ENCODE data around the gene CNTNAP2.
"Not testable (repeated sequence)": the region's sequence is repeated elsewhere in the genome, so short reads cannot be mapped to it uniquely, and the experiment has no call there.

Gene CNTNAP2

DNA sequence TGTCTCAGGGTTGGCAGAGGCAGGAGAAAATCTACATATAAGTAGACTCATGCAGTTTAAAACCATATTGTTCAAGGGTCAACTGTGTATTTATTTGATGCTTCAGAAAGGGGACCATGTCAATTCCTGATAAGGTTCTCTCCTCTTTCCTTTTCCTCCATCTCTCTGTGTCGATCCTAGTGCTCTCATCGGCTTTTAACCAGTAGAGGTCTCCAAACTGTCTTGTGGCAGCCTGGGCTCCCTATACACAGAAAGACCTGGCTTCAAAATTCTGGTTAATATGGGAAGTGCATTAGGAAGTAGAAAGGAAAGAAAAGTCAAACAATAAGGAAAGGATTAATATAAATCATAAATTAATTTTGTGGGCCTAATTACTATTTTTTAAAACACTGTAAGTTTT is 2169.5 kb downstream of the CNTNAP2 start:
- TF ChIP-seq ZFX (IDR thresholded peaks at IDR 0.05): no peak
- TF ChIP-seq, protein P1, sequence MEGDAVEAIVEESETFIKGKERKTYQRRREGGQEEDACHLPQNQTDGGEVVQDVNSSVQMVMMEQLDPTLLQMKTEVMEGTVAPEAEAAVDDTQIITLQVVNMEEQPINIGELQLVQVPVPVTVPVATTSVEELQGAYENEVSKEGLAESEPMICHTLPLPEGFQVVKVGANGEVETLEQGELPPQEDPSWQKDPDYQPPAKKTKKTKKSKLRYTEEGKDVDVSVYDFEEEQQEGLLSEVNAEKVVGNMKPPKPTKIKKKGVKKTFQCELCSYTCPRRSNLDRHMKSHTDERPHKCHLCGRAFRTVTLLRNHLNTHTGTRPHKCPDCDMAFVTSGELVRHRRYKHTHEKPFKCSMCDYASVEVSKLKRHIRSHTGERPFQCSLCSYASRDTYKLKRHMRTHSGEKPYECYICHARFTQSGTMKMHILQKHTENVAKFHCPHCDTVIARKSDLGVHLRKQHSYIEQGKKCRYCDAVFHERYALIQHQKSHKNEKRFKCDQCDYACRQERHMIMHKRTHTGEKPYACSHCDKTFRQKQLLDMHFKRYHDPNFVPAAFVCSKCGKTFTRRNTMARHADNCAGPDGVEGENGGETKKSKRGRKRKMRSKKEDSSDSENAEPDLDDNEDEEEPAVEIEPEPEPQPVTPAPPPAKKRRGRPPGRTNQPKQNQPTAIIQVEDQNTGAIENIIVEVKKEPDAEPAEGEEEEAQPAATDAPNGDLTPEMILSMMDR (conservative IDR thresholded peaks at IDR 0.05): peak; percentile 87
- H3K27ac ChIP-seq: no peak overlapping the region

DNA sequence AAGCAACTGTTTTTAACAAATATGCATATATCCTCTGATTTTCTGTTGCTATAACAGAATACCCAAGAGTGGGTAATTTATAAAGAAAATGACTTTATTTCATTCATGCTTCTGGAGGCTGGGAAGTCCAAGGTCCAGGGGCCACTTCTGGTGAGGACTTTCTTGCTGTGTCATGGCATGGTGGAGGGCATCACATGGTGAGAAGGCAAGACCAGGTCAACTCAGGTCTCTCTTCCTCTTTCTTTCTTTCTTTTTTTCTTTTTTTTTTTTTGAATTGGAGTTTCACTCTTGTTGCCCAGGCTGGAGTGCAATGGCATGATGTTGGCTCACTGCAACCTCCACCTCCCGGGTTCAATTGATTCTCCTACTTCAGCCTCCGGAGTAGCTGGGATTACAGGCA is 2170.9 kb downstream of the CNTNAP2 start:
- no peak for TF ChIP-seq ZFX (IDR thresholded peaks at IDR 0.05)
- no peak overlapping the region for H3K27ac ChIP-seq

DNA sequence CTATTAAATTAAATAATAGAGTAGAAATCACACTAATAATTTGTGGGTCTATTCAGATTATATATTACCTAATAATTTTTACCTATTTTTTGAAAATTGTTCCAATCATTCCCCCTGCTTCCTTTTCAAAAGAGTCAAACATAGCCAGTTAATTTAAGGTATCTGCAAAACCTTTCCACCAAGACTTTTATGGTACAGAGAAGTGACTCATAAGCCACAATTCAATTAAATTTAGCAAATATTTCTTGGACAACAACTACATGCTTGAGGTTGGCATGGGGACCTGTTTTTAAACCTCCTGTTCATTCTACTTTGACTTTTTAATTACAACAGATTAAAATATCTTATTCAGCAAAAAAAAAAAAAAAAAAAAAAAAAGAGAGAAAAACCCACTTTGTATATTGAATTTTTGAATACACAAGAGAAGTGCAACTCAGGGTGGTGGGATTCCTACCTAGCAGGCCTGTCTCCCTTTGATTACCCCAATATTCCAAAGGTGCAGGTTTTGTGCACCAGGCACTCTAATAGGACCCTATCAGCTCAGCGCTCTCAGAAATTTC is 2172.1 kb downstream of the CNTNAP2 start:
- TF ChIP-seq ZFX (IDR thresholded peaks at IDR 0.05): no peak
- TF ChIP-seq, protein P1 (conservative IDR thresholded peaks at IDR 0.05): no peak
- H3K27ac ChIP-seq: no peak overlapping the region

DNA sequence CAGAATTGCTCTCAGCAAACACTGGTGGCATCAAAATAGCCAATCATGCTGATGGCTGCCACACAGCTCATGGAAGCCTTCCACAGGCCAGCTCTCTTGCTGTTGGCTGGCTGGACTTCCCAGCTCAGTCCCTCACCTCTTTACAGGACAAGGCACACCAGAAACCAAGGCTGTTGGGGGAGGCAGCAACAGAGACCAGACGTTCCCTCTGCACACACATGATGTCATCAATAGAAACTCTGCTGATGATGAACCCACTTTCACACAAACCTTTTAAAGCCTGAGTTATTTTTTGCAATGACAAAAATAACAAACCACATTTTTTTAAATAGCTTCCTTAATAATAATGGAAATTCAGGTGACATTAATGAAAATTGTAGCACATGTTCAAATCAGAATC is 2173.0 kb downstream of the CNTNAP2 start:
- no peak for TF ChIP-seq ZFX (IDR thresholded peaks at IDR 0.05)
- TF ChIP-seq, protein P1 (conservative IDR thresholded peaks at IDR 0.05): no peak
- H3K27ac ChIP-seq: no peak overlapping the region

DNA sequence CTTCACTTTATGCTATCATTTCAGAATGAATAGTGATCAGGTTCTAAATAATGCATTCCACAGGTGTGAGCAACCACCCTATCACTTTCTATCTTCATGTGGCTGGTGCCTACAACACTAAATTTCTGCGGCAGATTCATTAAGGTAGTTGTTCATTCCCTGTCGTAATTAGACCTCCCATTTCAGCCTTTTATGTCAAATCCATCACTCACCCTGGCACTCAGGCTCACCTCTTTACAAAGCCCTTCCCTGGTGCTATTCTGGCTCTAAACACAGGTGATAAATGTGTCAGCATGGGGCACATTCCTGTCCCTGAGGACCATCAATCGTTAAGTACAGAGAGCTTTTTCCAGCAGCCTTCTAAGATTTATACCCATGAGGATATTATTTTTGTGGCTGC is 2173.9 kb downstream of the CNTNAP2 start:
- no peak for TF ChIP-seq ZFX (IDR thresholded peaks at IDR 0.05)
- TF ChIP-seq, protein P1 (conservative IDR thresholded peaks at IDR 0.05): no peak
- H3K27ac ChIP-seq: no peak overlapping the region

DNA sequence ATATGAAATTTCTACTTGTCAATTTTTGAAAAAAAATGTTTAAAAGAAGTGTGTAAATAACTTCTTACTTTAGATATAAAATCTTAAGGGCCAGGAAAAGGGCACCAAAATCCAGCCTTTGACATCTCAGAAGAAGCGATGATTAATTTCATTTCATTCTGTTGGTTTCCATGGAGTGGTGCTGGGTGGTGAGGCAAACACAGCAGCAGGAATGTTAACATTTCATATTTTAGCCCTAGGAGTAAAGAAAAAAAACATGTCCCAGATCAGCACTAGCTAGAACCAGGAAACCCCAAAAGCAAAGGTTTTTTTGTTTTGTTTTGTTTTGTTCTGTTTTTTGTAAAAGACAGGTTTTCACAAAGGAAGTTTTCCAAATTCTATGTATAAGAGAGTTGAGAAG is 2175.2 kb downstream of the CNTNAP2 start:
- no peak overlapping the region for H3K27ac ChIP-seq
- no peak for TF ChIP-seq ZFX (IDR thresholded peaks at IDR 0.05)
- TF ChIP-seq, protein P1 (conservative IDR thresholded peaks at IDR 0.05): no peak

DNA sequence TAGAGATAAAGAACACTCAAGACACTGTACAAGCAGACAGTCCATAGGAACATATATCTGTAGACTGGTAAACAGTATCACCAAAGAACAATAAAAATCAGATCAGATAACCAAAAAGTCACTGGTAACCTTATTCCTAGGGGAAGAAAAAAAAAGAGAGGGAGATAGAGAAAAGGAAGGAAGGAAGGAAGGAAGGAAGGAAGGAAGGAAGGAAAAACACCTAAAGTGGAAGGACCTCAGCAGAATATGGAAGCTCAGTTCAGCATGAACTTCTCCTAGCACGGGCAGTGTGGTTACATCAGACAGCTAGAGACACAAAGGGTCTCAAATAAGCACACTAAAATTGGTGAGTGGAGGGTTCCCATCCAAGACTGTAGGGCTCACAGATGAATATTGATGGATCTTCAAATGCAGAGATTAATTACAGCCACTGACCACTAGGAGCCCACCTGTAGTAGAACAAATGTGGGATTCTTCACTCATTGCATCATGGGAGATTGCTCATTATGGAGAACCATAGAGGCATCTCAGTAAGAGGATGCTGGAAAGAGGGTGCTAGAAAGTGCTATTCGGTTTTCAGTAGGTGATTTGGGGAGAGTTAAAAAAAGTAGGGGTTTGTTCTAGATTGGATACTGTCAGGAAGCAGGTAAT is 2180.5 kb downstream of the CNTNAP2 start:
- no peak overlapping the region for H3K27ac ChIP-seq
- no peak for TF ChIP-seq ZFX (IDR thresholded peaks at IDR 0.05)
- TF ChIP-seq, protein P1 (conservative IDR thresholded peaks at IDR 0.05): peak; percentile 43

DNA sequence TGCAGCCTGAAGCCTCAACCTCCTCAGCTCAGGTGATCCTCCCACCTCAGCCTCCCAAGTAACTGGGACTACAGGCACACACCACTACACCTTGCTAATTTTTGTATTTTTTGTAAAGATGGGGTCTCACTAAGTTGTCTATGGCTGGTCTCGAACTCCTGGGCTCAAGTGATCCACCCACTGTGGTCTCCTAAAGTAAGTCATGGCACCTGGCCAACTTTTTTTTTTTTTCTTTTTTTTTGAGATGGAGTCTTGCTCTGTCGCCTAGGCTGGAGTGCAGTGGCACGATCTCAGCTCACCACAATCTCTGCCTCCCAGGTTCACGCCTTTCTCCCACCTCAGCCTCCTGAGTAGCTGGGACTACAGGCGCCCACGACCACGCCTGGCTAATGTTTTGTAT is 2182.2 kb downstream of the CNTNAP2 start:
- H3K27ac ChIP-seq: not testable (repeated sequence)

All from C4-2B (cell line).